Esophagus squamous epithelium (tissue), 4 donors: ENCODE measurements around the gene ORC3.

Experiments
- POLR2A ChIP-seq, 4 donors: fragments of 450-650 bp; IDR thresholded peaks; one replicate each; pipeline ENCODE4 v1.6.1; 2017; ENCODE audit warnings: antibody characterized with exemption in 4 of 4, mild to moderate bottlenecking in 4 of 4, moderate library complexity in 3 of 4
- TF ChIP-seq, protein P1 (sequence below), 6 experiments: fragments of 450-650 bp in 4 of 6; fragments of 200-600 bp in 2 of 6; sonication (generic) in 2 of 6; IDR thresholded peaks; one replicate each; pipeline ENCODE4 v1.5.1; 2016 to 2019; ENCODE audit warnings: antibody characterized with exemption in 6 of 6, mild to moderate bottlenecking in 4 of 6, moderate library complexity in 4 of 6

DNA sequence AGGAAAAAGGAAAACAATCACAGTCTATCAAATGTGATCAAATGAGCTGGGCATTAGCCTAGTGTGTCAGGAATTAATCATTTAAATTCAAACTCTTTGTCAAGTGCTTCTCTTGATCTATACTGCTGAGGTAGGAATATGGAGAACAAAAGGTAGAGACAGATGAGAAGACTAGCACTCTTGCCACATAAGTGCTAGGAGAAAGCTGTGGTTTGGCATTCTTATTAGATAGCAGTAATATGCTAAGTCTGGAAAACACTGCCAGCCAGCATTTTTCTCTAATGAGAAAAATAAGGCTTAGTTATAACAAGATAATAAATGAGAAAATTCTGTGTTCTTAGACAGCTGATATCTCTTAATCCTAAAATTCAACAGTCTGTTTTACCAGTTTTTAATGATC, 38.9 kb downstream of the ORC3 start:
- TF ChIP-seq, protein P1, sequence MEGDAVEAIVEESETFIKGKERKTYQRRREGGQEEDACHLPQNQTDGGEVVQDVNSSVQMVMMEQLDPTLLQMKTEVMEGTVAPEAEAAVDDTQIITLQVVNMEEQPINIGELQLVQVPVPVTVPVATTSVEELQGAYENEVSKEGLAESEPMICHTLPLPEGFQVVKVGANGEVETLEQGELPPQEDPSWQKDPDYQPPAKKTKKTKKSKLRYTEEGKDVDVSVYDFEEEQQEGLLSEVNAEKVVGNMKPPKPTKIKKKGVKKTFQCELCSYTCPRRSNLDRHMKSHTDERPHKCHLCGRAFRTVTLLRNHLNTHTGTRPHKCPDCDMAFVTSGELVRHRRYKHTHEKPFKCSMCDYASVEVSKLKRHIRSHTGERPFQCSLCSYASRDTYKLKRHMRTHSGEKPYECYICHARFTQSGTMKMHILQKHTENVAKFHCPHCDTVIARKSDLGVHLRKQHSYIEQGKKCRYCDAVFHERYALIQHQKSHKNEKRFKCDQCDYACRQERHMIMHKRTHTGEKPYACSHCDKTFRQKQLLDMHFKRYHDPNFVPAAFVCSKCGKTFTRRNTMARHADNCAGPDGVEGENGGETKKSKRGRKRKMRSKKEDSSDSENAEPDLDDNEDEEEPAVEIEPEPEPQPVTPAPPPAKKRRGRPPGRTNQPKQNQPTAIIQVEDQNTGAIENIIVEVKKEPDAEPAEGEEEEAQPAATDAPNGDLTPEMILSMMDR (IDR thresholded peaks at IDR 0.05): no peak
- TF ChIP-seq POLR2A (IDR thresholded peaks at IDR 0.05): no peak
